ENCODE data around the gene AXIN2. TPM values are rescaled to one million over a fixed set of nuclear protein-coding genes. Genes with fewer than 3 reads are reported as not detected.
A peak's percentile ranks its signal among the peaks of the same experiment; 100 is the strongest.

AXIN2 gene
- total RNA-seq, 1 donor from 2014 or later: 115 TPM

DNA sequence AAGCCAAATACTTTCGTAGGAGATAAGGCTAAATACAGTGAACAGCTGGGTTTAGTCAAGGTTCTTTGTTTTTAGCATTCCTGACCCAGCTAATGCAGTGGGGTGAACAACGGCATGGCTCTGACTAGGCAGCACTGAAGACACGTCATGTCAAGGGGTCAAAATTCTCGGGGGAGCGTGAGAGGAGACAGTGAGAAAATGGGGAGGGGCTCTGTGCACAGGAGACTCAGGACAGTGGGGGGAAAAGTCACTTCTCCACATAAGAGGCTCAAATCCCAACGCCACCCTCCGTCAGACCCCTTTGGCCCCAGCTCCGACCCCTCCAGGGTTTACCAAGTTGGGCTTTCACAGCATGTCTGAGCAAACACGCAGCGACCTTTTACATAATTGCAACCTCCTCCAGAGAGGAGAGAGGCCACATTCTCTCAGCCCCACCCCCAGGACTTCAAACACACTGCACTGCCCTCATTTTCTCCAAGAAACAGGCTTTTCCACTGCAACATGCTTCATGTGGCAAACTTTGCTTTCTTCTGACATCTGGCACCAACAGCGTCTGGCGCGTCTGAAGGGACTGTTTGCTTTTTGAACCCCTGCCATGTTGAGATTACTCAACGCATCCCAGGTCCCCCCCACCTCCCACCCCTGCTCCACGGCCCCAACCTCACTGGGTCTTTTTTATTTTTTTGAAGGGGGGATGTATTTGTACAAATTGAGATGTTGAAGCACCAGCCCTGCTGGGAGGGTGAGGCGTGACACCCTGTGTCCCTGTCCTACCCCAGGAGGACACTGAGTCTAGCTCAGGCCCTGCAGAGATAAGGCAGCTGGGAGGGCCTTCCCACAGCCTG is 30.0 kb downstream of the AXIN2 start:
- H3K4me3 Mint-ChIP-seq: peak overlapping the region; percentile 82
- peaks cover 55% of the 10 kb centered on the region for H3K36me3 Mint-ChIP-seq
- no peak for DNase-seq (ENCODE audit: extremely low spot score, unreplicated experiment)
- H3K4me1 Mint-ChIP-seq (ENCODE audit: unreplicated experiment): peaks cover 53% of the 10 kb centered on the region
- TF ChIP-seq, protein P1, sequence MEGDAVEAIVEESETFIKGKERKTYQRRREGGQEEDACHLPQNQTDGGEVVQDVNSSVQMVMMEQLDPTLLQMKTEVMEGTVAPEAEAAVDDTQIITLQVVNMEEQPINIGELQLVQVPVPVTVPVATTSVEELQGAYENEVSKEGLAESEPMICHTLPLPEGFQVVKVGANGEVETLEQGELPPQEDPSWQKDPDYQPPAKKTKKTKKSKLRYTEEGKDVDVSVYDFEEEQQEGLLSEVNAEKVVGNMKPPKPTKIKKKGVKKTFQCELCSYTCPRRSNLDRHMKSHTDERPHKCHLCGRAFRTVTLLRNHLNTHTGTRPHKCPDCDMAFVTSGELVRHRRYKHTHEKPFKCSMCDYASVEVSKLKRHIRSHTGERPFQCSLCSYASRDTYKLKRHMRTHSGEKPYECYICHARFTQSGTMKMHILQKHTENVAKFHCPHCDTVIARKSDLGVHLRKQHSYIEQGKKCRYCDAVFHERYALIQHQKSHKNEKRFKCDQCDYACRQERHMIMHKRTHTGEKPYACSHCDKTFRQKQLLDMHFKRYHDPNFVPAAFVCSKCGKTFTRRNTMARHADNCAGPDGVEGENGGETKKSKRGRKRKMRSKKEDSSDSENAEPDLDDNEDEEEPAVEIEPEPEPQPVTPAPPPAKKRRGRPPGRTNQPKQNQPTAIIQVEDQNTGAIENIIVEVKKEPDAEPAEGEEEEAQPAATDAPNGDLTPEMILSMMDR (conservative IDR thresholded peaks at IDR 0.05): peak; percentile 71
- peak overlapping the region; percentile 91 for H3K27ac Mint-ChIP-seq
- no peaks in the 10 kb centered on the region for H3K27me3 Mint-ChIP-seq
- peaks cover 3% of the 10 kb centered on the region for H3K9me3 Mint-ChIP-seq

DNA sequence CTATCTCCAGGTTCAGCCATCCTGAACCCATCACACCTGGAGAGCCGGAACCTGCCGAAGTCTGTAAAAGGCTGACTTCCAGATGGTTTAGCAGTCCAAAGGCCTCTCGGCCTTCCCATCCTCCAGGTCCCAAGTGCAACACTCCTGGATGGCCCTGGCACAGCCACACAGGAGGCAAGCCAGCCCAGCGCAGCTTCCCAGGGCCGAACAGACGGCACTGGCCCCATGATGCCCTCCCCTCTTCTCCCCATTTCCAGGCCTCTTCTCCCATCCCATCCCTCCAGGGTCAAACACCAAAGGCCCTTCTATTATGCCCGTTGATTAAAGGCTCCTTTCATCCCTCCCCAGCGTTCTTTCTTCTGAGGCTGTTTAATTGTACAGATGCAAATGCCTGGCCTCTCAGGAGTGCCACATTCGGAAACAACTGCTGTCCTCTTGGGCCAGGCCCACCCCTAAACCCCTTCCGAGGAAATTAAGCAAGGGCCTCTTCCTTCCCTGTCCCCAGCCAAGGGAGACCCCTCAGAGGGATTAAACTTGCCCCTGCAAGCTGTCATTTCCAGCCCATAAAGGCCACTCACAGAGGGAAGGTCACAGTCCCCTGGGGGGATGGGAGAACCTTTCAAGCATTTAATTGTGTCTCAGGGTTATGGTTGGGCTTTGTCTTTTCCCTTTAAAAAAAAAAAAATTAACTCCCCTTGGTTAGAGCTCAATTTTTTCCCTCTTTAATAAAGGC is 30.8 kb downstream of the AXIN2 start:
- Mint-ChIP-seq H3K27me3 (no peaks in the 10 kb centered on the region), H3K4me3 (peak overlapping the region; percentile 82), H3K36me3 (peaks cover 50% of the 10 kb centered on the region), H3K27ac (peak overlapping the region; percentile 91), H3K9me3 (peaks cover 3% of the 10 kb centered on the region), H3K4me1 (ENCODE audit: unreplicated experiment) (peaks cover 49% of the 10 kb centered on the region)
- TF ChIP-seq, protein P1 (conservative IDR thresholded peaks at IDR 0.05): no peak
- no peak for DNase-seq (ENCODE audit: extremely low spot score, unreplicated experiment)

DNA sequence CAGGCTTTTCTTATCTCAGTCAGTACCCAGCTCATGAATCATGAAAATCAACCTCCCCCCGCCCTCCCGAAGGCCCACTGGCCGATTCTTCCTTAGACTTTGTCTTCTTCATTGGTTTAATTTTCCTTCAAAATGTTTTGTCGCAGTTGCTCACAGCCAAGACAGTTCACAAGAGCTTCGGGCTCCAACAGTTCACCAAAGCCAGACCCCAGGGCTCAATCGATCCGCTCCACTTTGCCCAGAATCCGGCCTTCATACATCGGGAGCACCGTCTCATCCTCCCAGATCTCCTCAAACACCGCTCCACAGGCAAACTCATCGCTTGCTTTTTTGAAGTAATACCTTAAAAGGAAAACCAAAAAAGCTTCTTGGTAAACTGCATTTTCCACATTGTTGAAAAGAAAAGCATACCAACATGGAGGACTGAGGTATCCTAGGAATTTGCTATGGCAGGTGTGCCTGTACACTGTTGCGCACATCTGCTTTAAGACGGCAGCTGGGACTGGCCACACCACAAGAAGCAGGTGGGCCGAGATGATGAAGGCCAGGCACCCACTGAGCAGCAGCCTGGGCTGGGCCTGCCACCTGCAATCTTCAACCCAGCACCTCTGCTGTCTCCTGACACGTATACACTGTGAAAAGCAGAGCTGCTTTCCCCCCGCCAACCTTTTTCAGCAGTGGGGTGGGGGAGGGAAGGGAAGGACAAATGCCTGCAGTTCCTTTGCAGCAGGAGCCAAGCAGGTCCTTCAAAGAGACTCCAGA is 31.5 kb downstream of the AXIN2 start:
- peak overlapping the region; percentile 91 for H3K27ac Mint-ChIP-seq
- peaks cover 43% of the 10 kb centered on the region for H3K36me3 Mint-ChIP-seq
- peak overlapping the region; percentile 6 for H3K4me3 Mint-ChIP-seq
- H3K4me1 Mint-ChIP-seq (ENCODE audit: unreplicated experiment): peaks cover 42% of the 10 kb centered on the region
- DNase-seq (ENCODE audit: extremely low spot score, unreplicated experiment): no peak
- TF ChIP-seq, protein P1 (conservative IDR thresholded peaks at IDR 0.05): no peak
- peaks cover 3% of the 10 kb centered on the region for H3K9me3 Mint-ChIP-seq
- H3K27me3 Mint-ChIP-seq: no peaks in the 10 kb centered on the region

GRCh38 chr17:65529040-65529633 is 32.3 kb downstream of the AXIN2 start:
- H3K27ac Mint-ChIP-seq: peak overlapping the region; percentile 91
- no peaks in the 10 kb centered on the region for H3K27me3 Mint-ChIP-seq
- peaks cover 45% of the 10 kb centered on the region for H3K4me1 Mint-ChIP-seq (ENCODE audit: unreplicated experiment)
- TF ChIP-seq, protein P1 (conservative IDR thresholded peaks at IDR 0.05): no peak
- peaks cover 3% of the 10 kb centered on the region for H3K9me3 Mint-ChIP-seq
- DNase-seq (ENCODE audit: extremely low spot score, unreplicated experiment): no peak
- H3K4me3 Mint-ChIP-seq: peak overlapping the region; percentile 6
- peaks cover 43% of the 10 kb centered on the region for H3K36me3 Mint-ChIP-seq

Data from type B pancreatic cell (in vitro differentiated cells).